OCI-LY3 (cell line): Measurements from ENCODE around the gene HPS1.

Experiments
- H2AFZ ChIP-seq: fragments of 200-600, 300-600 bp; shearing (Covaris generic); 2 replicates; pipeline ENCODE4 v1.6.0; 2014; ENCODE audit warnings: antibody characterized with exemption, low read depth, low read length
- H3K27ac ChIP-seq: fragments of 200-600, 300-600 bp; sonication (generic); 2 replicates; pipeline ENCODE4 v1.5.1; 2014; ENCODE audit warnings: mild to moderate bottlenecking, low read length, moderate library complexity, mixed read lengths
- H3K27me3 ChIP-seq: fragments of 200-600, 300-600 bp; sonication (generic); 2 replicates; pipeline ENCODE4 v1.6.1; 2014; ENCODE audit warnings: low read depth, low read length, mixed read lengths
- H3K36me3 ChIP-seq: fragments of 200-600, 300-600 bp; sonication (generic); replicated peaks from 2 replicates; pipeline ENCODE3; 2014; ENCODE audit warnings: low read depth, low read length, mixed read lengths
- H3K4me1 ChIP-seq: fragments of 300-600, 200-600 bp; sonication (generic); 2 replicates; pipeline ENCODE4 v1.6.1; 2014; ENCODE audit warnings: low read length, mixed read lengths
- H3K4me2 ChIP-seq: fragments of 200-600, 300-600 bp; sonication (generic); 2 replicates; pipeline ENCODE4 v1.6.1; 2014; ENCODE audit warnings: low read length, mixed read lengths
- H3K4me3 ChIP-seq: fragments of 300-600, 200-600 bp; sonication (generic); 2 replicates; pipeline ENCODE4 v1.5.1; 2014; ENCODE audit warnings: antibody characterized with exemption, mild to moderate bottlenecking, low read length, moderate library complexity
- H3K79me2 ChIP-seq: fragments of 300-600, 200-600 bp; shearing (Covaris generic); 2 replicates; pipeline ENCODE4 v1.6.1; 2014; ENCODE audit warnings: mild to moderate bottlenecking, low read length, mixed read lengths
- H3K9ac ChIP-seq: fragments of 300-600, 200-600 bp; shearing (Covaris generic); 2 replicates; pipeline ENCODE4 v1.6.0; 2014; ENCODE audit warnings: mild to moderate bottlenecking, low read length, moderate library complexity
- H3K9me3 ChIP-seq: fragments of 200-600, 300-600 bp; shearing (Covaris generic); 2 replicates; pipeline ENCODE4 v1.6.1; 2014; ENCODE audit warnings: low read length, mixed read lengths; ENCODE audit not compliant: insufficient read depth
- H4K20me1 ChIP-seq: fragments of 200-600, 300-600 bp; sonication (generic); 2 replicates; pipeline ENCODE4 v1.6.1; 2016; ENCODE audit warnings: low read length, mixed read lengths; ENCODE audit not compliant: insufficient read depth
- EZH2phosphoT487 ChIP-seq: fragments of 200-600 bp; shearing (Covaris generic); IDR thresholded peaks from 2 replicates; pipeline ENCODE4 v1.6.1; 2018; ENCODE audit warnings: antibody characterized with exemption, mixed run types, low read depth
- TF ChIP-seq, protein P1 (sequence below): fragments of 200-600, 300-600 bp; sonication (generic); IDR thresholded peaks from 2 replicates; pipeline ENCODE4 v1.5.1; 2014; ENCODE audit warnings: antibody characterized with exemption, low read length, low read depth

Gene HPS1

GRCh38 chr10:98419469-98420261, 27.1 kb downstream of the HPS1 start:
- H4K20me1 ChIP-seq = no peaks in the 10 kb centered on the region

DNA sequence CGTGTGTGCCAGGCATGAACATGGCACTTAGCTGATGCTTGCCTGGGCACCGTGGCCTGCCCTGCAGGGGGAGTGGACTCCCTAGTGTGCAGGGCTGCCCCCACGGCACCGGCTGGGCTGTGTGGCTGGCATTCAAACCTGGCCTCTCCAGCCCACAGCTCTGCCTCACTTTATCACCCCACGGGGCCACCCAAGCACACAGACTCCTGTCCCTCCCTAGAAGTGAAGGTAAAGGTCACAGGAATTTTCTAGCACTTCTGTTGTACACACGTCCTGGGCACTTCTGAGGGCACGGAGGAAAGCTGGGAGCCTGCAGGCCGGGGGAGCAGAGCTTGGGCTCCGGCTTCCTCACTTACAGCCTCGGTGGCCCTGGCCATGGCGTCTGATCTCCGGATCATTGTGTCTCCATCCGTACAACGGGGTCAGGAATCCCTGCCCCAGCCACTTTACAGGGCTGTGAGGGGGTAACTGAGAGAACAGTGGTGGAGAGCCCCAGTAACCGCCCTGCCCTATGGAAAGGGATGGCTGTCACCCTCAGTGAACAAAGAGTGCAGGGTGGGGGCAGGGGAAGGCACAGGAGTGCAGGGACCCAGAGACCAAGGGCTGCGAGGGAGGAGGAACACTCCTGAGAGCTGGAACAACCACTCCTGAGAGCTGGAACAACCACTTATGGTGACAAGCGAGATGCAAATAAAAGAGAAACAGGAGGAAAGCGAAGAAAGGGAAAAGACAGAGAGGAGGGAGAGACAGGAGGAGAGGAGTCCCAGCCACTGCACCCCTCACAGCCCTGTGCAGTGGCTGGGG, 27.9 kb downstream of the HPS1 start:
- no peaks in the 10 kb centered on the region for H3K9me3 ChIP-seq
- TF ChIP-seq, protein P1, sequence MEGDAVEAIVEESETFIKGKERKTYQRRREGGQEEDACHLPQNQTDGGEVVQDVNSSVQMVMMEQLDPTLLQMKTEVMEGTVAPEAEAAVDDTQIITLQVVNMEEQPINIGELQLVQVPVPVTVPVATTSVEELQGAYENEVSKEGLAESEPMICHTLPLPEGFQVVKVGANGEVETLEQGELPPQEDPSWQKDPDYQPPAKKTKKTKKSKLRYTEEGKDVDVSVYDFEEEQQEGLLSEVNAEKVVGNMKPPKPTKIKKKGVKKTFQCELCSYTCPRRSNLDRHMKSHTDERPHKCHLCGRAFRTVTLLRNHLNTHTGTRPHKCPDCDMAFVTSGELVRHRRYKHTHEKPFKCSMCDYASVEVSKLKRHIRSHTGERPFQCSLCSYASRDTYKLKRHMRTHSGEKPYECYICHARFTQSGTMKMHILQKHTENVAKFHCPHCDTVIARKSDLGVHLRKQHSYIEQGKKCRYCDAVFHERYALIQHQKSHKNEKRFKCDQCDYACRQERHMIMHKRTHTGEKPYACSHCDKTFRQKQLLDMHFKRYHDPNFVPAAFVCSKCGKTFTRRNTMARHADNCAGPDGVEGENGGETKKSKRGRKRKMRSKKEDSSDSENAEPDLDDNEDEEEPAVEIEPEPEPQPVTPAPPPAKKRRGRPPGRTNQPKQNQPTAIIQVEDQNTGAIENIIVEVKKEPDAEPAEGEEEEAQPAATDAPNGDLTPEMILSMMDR = no peak
- TF ChIP-seq EZH2phosphoT487 = no peak
- no peak overlapping the region for H3K9ac ChIP-seq
- H3K4me2 ChIP-seq = no peak overlapping the region
- H3K4me1 ChIP-seq = peaks cover 5% of the 10 kb centered on the region
- H3K79me2 ChIP-seq = no peaks in the 10 kb centered on the region
- no peaks in the 10 kb centered on the region for H4K20me1 ChIP-seq
- no peaks in the 10 kb centered on the region for H3K27me3 ChIP-seq
- H2AFZ ChIP-seq = no peak overlapping the region
- H3K36me3 ChIP-seq = no peaks in the 10 kb centered on the region
- no peak overlapping the region for H3K27ac ChIP-seq
- no peak overlapping the region for H3K4me3 ChIP-seq

More at GRCh38 chr10:98419469-98420261, 27.1 kb downstream of the HPS1 start:
- no peak overlapping the region for H3K27ac ChIP-seq
- H3K9ac ChIP-seq = no peak overlapping the region
- H2AFZ ChIP-seq = no peak overlapping the region
- no peaks in the 10 kb centered on the region for H3K36me3 ChIP-seq
- no peaks in the 10 kb centered on the region for H3K27me3 ChIP-seq
- TF ChIP-seq, protein P1 = no peak
- TF ChIP-seq EZH2phosphoT487 = no peak
- H3K4me2 ChIP-seq = no peak overlapping the region
- no peaks in the 10 kb centered on the region for H3K9me3 ChIP-seq
- H3K4me1 ChIP-seq = peaks cover 7% of the 10 kb centered on the region
- no peak overlapping the region for H3K4me3 ChIP-seq
- no peaks in the 10 kb centered on the region for H3K79me2 ChIP-seq

DNA sequence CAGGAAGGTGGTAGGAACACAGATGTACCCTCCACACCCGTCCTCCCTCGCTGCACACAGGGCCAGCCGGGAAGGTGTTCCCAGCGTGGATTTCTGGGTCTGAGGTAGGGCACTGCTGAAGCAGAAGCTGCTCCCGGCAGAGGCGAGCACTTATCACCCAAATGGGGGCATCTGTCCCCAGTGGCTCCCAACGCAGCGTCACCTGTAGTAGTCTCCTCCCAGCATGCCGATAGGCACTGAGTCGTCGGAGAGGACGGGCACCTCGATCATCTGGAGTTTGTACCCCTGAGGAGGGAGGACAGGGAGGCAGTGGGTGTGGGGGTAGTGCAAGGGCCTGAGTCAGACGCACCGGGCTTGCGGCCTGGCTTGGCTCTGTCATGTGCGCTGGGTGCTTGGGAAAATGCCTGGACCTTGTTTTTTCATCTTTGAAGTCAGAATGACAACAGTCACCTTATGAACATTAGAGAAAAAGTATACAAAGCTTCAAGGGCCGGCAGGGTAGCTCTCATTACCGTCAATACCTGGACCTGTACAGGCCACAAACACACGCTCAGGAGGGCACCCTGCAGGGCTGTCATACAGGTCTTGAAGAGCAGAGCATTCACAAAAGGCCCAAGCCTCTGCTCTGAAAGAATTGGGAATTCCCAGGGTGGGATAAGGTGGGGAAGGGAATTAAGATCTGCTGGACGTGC, 28.6 kb downstream of the HPS1 start:
- Histone ChIP-seq H3K36me3 (no peaks in the 10 kb centered on the region), H3K79me2 (no peaks in the 10 kb centered on the region), H3K4me3 (no peak overlapping the region), H4K20me1 (no peaks in the 10 kb centered on the region), H3K27me3 (no peaks in the 10 kb centered on the region), H2AFZ (no peak overlapping the region), H3K4me1 (no peaks in the 10 kb centered on the region), H3K9me3 (no peaks in the 10 kb centered on the region), H3K27ac (no peak overlapping the region), H3K9ac (no peak overlapping the region), H3K4me2 (no peak overlapping the region)
- TF ChIP-seq, protein P1 = no peak
- no peak for TF ChIP-seq EZH2phosphoT487
